BJ (cell line): ENCODE data around the gene FBXW11. TPM values are rescaled to one million over a fixed set of nuclear protein-coding genes. Genes with fewer than 3 reads are reported as not detected.

Experiments
- CTCF ChIA-PET: fragments of 350-600 bp; formaldehyde crosslinking; extraction: SDS; loops from one replicate; lab custom pipeline; 2021; ENCODE audit warnings: antibody characterized with exemption, inconsistent platforms; lab: Yijun Ruan, JAX
- POLR2A ChIA-PET: fragments of 300-600 bp; sonication (Branson Sonifier 250); formaldehyde crosslinking; extraction: SDS; loops from one replicate; lab custom pipeline; 2021; ENCODE audit warnings: antibody characterized with exemption; lab: Charles Lee
- DNase-seq: peaks from one replicate; pipeline ENCODE4 v3.0.0-alpha.2; 2011; ENCODE audit warnings: low read depth
- H3K27me3 ChIP-seq: 2 replicates; pipeline ENCODE4 v1.6.0; 2011; ENCODE audit warnings: low read length; ENCODE audit not compliant: control insufficient read depth, insufficient read depth
- H3K36me3 ChIP-seq: 2 replicates; pipeline ENCODE4 v1.5.1; 2011; ENCODE audit warnings: low read length; ENCODE audit not compliant: control insufficient read depth, insufficient read depth
- H3K4me3 ChIP-seq: 2 replicates; pipeline ENCODE4 v1.5.1; 2011; ENCODE audit warnings: low read depth, mild to moderate bottlenecking, control low read depth, low read length
- CTCF ChIP-seq: IDR thresholded peaks from 2 replicates; pipeline ENCODE4 v1.5.1; 2011; ENCODE audit warnings: low read depth, mild to moderate bottlenecking, control low read depth, inconsistent platforms, low read length, moderate library complexity; ENCODE audit not compliant: insufficient read depth
- polyA plus RNA-seq: library from polyadenylated mRNA; depleted of rRNA; stranded (reverse); fragments of >200 nt; gene quantifications from 2 replicates; pipeline ENCODE4 v1.2.3, GENCODE V29; 2011

FBXW11 gene
- polyA plus RNA-seq, 1 experiment: 55.5 TPM

GRCh38 chr5:171862624-171863023 lies 143.8 kb downstream of the FBXW11 start:
- ChIA-PET CTCF (no interaction called here), POLR2A (no interaction called here)
- H3K4me3 ChIP-seq: no peak overlapping the region
- peaks cover 5% of the 10 kb centered on the region for H3K36me3 ChIP-seq
- TF ChIP-seq CTCF: no peak
- no peaks in the 10 kb centered on the region for H3K27me3 ChIP-seq
- no peak for DNase-seq

GRCh38 chr5:171861381-171861780 lies 145.1 kb downstream of the FBXW11 start:
- DNase-seq: no peak
- no peak overlapping the region for H3K4me3 ChIP-seq
- H3K36me3 ChIP-seq: peaks cover 4% of the 10 kb centered on the region; the same call in 1 of the 2 replicates
- POLR2A ChIA-PET: no interaction called here
- CTCF ChIA-PET: no interaction called here
- no peak for TF ChIP-seq CTCF
- no peaks in the 10 kb centered on the region for H3K27me3 ChIP-seq

GRCh38 chr5:171858303-171858702 lies 148.1 kb downstream of the FBXW11 start:
- ChIA-PET CTCF (interaction anchor here (0.9 to 1.5 kb wide), 4 partner anchors 15 to 440 kb away, joined by 3 to 4 read pairs (median 4); no protein-coding TSS in a partner anchor), POLR2A (no interaction called here)
- H3K27me3 ChIP-seq: no peaks in the 10 kb centered on the region
- H3K36me3 ChIP-seq: peaks cover 4% of the 10 kb centered on the region; the same call in 1 of the 2 replicates
- TF ChIP-seq CTCF: peak; percentile 49
- H3K4me3 ChIP-seq: no peak overlapping the region
- no peak for DNase-seq

- ChIA-PET POLR2A (no interaction called here), CTCF (interaction anchor here (0.9 to 1.0 kb wide), 2 partner anchors 20 to 64 kb away, joined by 3 to 4 read pairs; no protein-coding TSS in a partner anchor)
- Histone ChIP-seq H3K4me3 (no peak overlapping the region), H3K36me3 (peaks cover 1% of the 10 kb centered on the region; the same call in 1 of the 2 replicates), H3K27me3 (no peaks in the 10 kb centered on the region)
- DNase-seq: no peak
- TF ChIP-seq CTCF: no peak
Measured at GRCh38 chr5:171857489-171857876, 149.0 kb downstream of the FBXW11 start.

- POLR2A ChIA-PET: no interaction called here
- H3K4me3 ChIP-seq: no peak overlapping the region
- no peak for DNase-seq
- TF ChIP-seq CTCF: no peak
- no peaks in the 10 kb centered on the region for H3K27me3 ChIP-seq
- no peaks in the 10 kb centered on the region; the same call in 1 of the 2 replicates for H3K36me3 ChIP-seq
- CTCF ChIA-PET: interaction anchor here (0.9 kb wide), 1 partner anchor 437 kb away, joined by 3 read pairs; no protein-coding TSS in a partner anchor
Measured at GRCh38 chr5:171855798-171856763, 150.4 kb downstream of the FBXW11 start.
